ENCODE data around the gene SATL1. TPM values are rescaled to one million over a fixed set of nuclear protein-coding genes. Genes with fewer than 3 reads are reported as not detected.

SATL1 gene
- total RNA-seq, 1 donor: not detected

- H3K27me3 ChIP-seq (ENCODE audit: insufficient read depth, low read length): no peaks in the 10 kb centered on the region
- no peaks in the 10 kb centered on the region for H3K79me2 ChIP-seq (ENCODE audit: insufficient read depth, low read length)
- H3K27ac ChIP-seq (ENCODE audit: low read depth, low read length): no peak overlapping the region
- no peaks in the 10 kb centered on the region for H3K36me3 ChIP-seq (ENCODE audit: insufficient read depth, low read length)
- no peak overlapping the region for H3K4me2 ChIP-seq (ENCODE audit: insufficient read depth, low read length)
- H3K4me3 ChIP-seq (ENCODE audit: insufficient read depth, low read length): no peak overlapping the region
- no peaks in the 10 kb centered on the region for H3K9me3 ChIP-seq (ENCODE audit: low read depth, low read length)
- no peaks in the 10 kb centered on the region for H3K4me1 ChIP-seq (ENCODE audit: insufficient read depth, low read length)
- no peak for DNase-seq (ENCODE audit: insufficient read length, low spot score, missing footprints)
- no peak for TF ChIP-seq CTCF (IDR thresholded peaks at IDR 0.05; ENCODE audit: extremely low read depth, low read depth, low read length)
- no peak overlapping the region for H2AFZ ChIP-seq (ENCODE audit: low read length)
- no peaks in the 10 kb centered on the region for H4K20me1 ChIP-seq (ENCODE audit: insufficient read depth, low read length)
Observed at GRCh38 chrX:85114776-85115175, 128.8 kb downstream of the SATL1 start.

GRCh38 chrX:85114171-85114570 is 129.4 kb downstream of the SATL1 start:
- Histone ChIP-seq H4K20me1 (ENCODE audit: insufficient read depth, low read length) (no peaks in the 10 kb centered on the region), H3K27me3 (ENCODE audit: insufficient read depth, low read length) (no peaks in the 10 kb centered on the region), H3K4me3 (ENCODE audit: insufficient read depth, low read length) (no peak overlapping the region), H3K4me1 (ENCODE audit: insufficient read depth, low read length) (no peaks in the 10 kb centered on the region), H3K27ac (ENCODE audit: low read depth, low read length) (no peak overlapping the region), H2AFZ (ENCODE audit: low read length) (no peak overlapping the region), H3K4me2 (ENCODE audit: insufficient read depth, low read length) (no peak overlapping the region), H3K9me3 (ENCODE audit: low read depth, low read length) (no peaks in the 10 kb centered on the region), H3K79me2 (ENCODE audit: insufficient read depth, low read length) (no peaks in the 10 kb centered on the region), H3K36me3 (ENCODE audit: insufficient read depth, low read length) (no peaks in the 10 kb centered on the region)
- DNase-seq (ENCODE audit: insufficient read length, low spot score, missing footprints): no peak
- no peak for TF ChIP-seq CTCF (IDR thresholded peaks at IDR 0.05; ENCODE audit: extremely low read depth, low read depth, low read length)

- Histone ChIP-seq H3K36me3 (ENCODE audit: insufficient read depth, low read length) (no peaks in the 10 kb centered on the region), H3K27me3 (ENCODE audit: insufficient read depth, low read length) (no peaks in the 10 kb centered on the region), H4K20me1 (ENCODE audit: insufficient read depth, low read length) (no peaks in the 10 kb centered on the region), H3K4me1 (ENCODE audit: insufficient read depth, low read length) (no peaks in the 10 kb centered on the region), H3K4me2 (ENCODE audit: insufficient read depth, low read length) (no peak overlapping the region), H2AFZ (ENCODE audit: low read length) (no peak overlapping the region), H3K27ac (ENCODE audit: low read depth, low read length) (no peak overlapping the region), H3K79me2 (ENCODE audit: insufficient read depth, low read length) (no peaks in the 10 kb centered on the region), H3K9me3 (ENCODE audit: low read depth, low read length) (no peaks in the 10 kb centered on the region), H3K4me3 (ENCODE audit: insufficient read depth, low read length) (no peak overlapping the region)
- TF ChIP-seq CTCF (IDR thresholded peaks at IDR 0.05; ENCODE audit: extremely low read depth, low read depth, low read length): no peak
- DNase-seq (ENCODE audit: insufficient read length, low spot score, missing footprints): no peak
Observed at GRCh38 chrX:85113746-85114145, 129.8 kb downstream of the SATL1 start.

GRCh38 chrX:85112293-85112692 is 131.3 kb downstream of the SATL1 start:
- no peaks in the 10 kb centered on the region for H3K27me3 ChIP-seq (ENCODE audit: insufficient read depth, low read length)
- no peak overlapping the region for H3K4me2 ChIP-seq (ENCODE audit: insufficient read depth, low read length)
- H3K27ac ChIP-seq (ENCODE audit: low read depth, low read length): no peak overlapping the region
- no peak overlapping the region for H3K4me3 ChIP-seq (ENCODE audit: insufficient read depth, low read length)
- no peak overlapping the region for H2AFZ ChIP-seq (ENCODE audit: low read length)
- no peaks in the 10 kb centered on the region for H3K9me3 ChIP-seq (ENCODE audit: low read depth, low read length)
- no peak for DNase-seq (ENCODE audit: insufficient read length, low spot score, missing footprints)
- H3K79me2 ChIP-seq (ENCODE audit: insufficient read depth, low read length): no peaks in the 10 kb centered on the region
- no peaks in the 10 kb centered on the region for H4K20me1 ChIP-seq (ENCODE audit: insufficient read depth, low read length)
- no peaks in the 10 kb centered on the region for H3K4me1 ChIP-seq (ENCODE audit: insufficient read depth, low read length)
- no peak for TF ChIP-seq CTCF (IDR thresholded peaks at IDR 0.05; ENCODE audit: extremely low read depth, low read depth, low read length)
- no peaks in the 10 kb centered on the region for H3K36me3 ChIP-seq (ENCODE audit: insufficient read depth, low read length)

All from osteoblast (primary cell).